HG02981 (cell line): ENCODE data around the gene YBX2.
"Not testable (repeated sequence)": the region's sequence is repeated elsewhere in the genome, so short reads cannot be mapped to it uniquely, and the experiment has no call there.

Experiments
- ATAC-seq: cut with Tn5 transposase; IDR thresholded peaks from one replicate; pipeline ENCODE4 v1.9.1; 2021; ENCODE audit warnings: mild to moderate bottlenecking, moderate library complexity; ENCODE audit not compliant: unreplicated experiment

YBX2 gene

DNA sequence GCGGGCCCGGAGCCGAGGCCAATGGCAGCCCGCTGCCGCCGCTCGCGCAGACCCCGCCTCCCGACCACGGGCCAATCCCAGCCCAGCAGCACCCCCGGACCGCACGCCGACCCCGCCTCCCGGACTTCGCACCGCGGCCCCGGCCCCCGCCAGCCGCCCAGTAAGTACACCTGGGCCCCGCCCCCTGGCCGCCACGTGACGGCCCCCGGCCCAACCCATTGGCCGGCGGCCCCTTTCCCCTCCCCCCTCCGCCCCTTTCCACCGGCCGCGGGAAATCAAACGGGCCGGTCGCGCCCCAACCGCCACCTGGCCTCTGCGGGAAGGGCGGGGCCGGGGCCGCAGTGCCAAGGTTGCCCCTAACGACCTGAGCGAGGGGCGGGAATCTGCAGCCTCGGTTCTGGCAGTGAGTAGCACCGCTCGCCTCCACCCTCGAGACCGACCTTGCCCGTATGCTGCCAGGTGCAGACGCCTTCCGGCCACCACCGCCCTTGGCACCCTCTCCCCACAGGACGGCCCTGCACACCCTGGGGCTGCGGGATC is at the start of gene YBX2:
Gene YBX2, minus strand, starts transcription at position 26 of the 540 bp plus-strand sequence. CDS start 139 bp downstream, outside the sequence.
- ATAC-seq: no peak

DNA sequence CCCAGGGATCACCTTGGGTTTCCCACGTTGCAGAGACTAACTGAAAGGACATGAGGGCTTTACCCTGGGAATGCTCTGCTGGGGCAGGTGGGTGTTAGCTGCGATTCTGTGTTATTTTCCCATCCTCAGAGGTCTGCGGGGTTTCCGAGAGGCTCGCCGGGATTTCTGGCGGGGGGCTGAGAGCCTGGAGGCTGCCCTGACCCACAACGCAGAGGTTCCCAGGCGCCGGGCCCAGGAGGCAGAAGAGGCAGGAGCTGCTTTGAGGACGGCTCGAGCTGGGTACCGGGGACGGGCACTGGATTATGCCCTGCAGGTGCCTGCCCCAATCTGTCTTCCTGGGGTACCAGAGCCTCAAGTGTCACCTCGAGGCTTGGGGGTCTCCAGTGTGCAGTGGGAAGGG is 48.8 kb upstream of the YBX2 start:
- ATAC-seq: no peak

DNA sequence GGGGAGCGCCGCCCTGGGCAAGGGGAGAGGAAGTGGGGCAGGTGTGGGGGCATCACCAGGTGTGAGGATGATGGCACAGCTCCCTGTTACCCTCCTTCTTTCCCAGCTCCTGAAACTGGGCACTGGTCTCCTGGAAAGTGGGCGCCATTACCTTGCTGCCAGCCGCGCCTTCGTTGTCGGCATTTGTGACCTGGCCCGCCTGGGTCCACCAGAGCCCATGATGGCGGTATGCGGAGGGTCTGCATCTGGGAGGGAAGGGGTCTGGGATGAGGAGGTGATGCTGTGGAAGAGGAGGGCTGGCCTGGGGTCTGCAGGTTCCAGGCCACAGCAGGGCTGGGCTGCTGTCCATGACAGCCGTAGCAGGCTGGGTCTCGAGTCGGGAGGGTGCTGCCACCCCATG is 47.4 kb upstream of the YBX2 start:
- no peak for ATAC-seq

DNA sequence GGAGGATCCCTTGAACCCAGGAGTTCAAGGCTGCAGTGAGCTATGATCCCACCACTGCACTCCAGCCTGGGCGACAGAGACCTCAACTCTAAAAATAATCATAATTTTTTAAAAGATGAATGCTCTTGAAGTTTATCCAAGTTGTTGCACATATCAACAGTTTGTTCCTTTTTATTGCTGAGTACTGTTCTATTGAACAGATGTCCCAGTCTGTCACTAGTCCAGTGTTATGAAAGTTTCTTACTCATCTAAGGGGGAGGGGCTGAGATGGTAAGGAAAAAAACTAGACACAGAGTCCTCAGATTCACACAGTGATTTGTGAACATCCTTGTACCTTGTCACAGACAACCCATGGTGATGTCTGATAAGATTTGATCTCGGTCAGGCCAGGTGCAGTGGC is 45.7 kb upstream of the YBX2 start:
- no peak for ATAC-seq

DNA sequence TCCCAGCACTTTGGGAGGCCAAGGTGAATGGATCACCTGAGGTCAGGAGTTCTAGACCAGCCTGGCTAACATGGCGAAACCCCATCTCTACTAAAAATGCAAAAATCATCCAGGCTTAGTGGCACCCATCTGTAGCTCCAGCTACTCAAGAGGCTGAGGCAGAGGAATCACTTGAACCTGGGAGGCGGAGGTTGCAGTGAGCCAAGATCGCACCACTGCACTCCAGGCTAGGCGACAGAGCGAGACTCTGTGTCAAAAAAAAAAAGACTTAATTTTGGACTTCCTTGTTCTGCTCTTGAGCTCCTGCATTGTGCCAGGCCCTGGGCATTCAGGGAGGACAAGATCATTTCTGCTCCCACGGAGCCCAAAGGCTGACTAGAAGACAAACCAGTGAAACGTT is 43.2 kb upstream of the YBX2 start:
- ATAC-seq: not testable (repeated sequence)

DNA sequence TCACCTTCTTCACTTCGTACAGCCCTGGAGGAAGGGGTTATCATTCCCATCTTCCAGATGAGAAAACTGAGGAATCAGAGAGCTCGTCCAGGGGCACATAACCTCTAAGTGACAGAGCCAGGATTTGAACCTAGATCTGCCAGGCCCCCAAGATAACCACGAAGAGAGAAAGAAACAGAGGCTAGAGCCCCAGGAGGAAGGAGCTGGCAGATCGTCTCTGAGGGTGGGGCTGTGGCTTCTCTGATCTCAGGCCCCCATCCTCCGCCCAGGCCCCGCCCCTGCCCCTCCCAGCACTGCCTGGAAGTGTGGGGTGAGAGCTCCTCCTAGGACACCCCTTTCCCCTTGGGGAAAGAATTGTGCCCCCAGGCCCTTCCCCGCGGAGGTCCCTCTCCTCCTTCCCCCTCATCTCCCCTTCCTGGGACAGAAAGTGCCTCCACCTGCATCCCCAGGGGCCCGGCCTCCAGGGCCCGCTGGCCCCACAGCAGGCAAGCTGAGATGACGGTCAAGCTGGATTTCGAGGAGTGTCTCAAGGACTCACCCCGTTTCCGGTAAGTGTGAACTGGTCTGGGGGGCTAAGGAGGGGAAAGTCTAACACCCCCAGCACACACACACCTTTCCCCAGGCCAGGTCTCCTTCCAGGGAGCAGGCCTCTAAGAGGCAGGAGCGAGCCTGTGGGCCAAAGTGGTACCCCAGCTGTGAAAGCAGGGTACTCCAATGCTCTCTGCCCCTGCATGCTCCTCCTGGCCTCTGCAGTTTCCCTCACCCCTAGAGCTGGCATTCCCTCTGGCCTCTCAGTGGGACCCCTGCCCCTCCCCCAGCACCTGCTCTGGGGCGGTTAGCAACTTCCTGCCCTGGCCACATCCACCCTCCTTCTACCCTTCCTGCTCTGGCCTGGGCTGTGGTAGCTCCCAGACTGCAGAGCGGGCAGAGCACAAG is 42.1 kb upstream of the YBX2 start, which contains the start of gene ACAP1:
Gene ACAP1, plus strand, starts transcription at position 290 of the 936 bp plus-strand sequence. Its CDS starts 206 bp downstream, at position 496.
- ATAC-seq: peak; percentile 55

DNA sequence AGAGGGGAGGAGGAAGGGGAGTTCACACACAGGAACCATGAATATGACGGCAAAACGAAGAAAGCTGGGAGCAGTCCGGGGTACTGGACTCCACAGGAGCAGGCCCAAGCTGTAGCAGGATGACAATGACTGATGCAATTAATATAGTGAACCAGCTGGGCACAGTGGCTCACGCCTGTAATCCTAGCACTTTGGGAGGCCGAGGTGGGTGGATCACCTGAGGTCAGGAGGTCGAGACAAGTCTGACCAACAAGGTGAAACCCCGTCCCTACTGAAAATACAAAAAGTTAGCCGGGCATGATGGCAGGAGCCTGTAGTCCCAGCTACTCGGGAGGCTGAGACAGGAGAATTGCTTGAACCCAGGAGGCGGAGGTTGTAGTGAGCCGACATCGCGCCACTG is 41.3 kb upstream of the YBX2 start:
- not testable (repeated sequence) for ATAC-seq

DNA sequence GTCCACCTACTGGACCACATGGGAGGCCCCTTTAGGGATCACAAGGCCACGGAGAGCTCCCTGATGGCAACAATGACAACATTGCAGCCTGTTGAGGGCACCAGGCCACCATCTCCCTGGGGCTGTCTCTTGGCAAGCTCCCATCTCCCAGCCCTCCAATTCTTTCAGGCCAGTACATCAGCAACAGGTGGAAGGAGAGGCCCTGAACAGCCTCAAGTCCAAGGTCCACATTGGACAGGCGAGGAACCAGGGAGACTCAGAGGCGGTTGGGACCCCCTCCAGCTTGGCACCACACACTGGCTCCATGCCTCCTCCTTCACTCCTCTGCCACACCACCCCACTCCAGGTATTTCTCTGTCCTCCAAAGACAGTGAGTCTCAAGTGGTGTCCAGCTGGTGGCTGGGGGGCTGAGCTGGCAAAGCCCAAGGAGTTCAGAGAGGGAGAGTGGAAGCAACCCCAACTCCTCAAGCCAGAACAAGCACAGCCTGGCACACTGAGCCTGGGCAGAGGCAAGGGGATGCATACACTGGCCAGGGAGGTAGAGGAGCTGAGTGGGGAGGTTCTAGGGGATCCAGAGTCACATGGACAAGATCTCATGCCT is 40.6 kb upstream of the YBX2 start:
- ATAC-seq: no peak

DNA sequence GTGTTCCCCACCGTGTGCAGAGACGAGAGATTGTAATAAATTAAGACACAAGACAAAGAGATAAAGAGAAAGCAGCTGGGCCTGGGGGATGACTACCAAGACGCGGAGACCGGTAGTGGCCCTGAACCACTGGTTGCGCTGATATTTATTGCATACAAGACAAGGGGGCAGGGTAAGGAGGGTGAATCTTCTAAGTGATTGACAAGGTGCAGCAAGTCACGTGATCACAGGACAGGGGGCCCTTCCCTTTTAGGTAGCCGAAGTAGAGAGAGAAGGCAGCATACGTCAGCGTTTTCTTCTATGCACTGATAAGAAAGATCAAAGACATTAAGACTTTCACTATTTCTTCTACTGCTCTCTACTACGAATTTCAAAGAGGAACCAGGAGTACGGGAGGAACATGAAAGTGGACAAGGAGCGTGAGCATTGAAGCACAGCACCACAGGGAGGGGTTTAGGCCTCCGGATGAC is 38.2 kb upstream of the YBX2 start:
- ATAC-seq: not testable (repeated sequence)

DNA sequence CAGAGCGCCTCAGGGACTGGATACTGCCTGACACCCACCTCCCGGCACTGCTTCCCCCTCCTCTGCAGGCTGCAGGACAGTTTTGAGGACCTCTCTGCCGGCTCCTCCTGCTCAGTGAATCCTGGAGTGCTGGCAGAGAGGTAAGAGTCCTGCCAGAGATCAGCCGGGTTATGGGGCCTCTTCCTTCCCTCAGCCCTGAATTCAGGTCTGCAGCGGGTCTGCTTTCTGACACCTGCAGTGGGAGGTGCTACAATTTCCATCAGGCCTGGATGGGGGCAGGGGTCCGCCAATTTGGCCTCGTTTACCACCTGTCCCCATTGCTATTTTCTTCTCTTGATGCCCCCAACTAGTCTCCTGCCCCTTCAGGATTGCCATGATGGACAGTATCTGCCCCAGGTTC is 37.7 kb upstream of the YBX2 start:
- no peak for ATAC-seq

DNA sequence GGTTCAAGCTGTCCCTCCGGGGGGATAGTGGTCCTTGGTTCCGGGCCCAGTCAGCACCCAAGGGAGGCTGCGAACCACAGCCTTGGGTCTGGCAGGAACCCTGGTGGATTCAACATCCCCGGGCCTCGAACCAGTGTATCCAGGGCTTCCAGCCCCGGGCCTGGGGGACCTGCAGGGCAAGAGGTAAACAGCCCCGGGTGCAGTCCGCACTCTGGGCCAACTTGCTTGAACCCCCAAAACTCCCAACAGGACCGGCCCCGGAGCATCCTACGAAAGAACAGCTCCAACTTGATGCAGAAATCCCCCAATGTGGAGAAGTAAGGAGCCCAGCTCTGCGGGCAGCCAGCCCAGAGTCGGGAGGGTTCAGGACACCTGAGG is 36.2 kb upstream of the YBX2 start:
- ATAC-seq: no peak

DNA sequence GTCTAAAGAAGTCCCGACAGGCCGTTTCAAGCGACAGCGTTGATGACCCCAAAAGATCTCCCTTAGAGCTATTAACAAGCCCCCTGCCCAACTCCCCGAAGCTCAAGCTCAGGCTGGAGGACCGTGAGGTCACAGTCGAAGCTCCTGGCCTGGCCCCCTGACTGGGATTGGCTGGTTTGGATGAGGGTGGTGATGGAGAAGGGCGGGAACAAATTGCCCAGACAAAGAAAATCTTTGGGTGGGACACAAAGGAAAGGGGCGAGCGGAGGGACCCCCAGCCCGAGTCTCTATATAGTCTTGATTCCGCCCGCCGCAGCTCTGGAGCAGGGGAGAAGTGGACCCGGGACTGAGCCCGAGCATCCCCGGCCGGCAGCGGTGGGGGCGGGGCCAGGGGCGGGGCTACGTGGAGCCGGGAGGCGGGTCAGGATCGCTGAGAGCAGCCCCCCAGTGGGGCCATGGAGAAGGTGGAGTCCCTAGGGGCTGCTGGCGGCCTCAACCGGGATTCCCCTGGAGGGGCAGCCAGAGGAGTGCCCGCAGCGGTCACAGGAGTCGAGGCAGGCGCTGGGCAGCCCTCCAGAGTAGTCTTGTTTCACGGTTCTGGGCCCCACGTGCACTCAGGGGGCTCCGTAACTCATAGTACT is 35.7 kb upstream of the YBX2 start:
- peak; percentile 42 for ATAC-seq

DNA sequence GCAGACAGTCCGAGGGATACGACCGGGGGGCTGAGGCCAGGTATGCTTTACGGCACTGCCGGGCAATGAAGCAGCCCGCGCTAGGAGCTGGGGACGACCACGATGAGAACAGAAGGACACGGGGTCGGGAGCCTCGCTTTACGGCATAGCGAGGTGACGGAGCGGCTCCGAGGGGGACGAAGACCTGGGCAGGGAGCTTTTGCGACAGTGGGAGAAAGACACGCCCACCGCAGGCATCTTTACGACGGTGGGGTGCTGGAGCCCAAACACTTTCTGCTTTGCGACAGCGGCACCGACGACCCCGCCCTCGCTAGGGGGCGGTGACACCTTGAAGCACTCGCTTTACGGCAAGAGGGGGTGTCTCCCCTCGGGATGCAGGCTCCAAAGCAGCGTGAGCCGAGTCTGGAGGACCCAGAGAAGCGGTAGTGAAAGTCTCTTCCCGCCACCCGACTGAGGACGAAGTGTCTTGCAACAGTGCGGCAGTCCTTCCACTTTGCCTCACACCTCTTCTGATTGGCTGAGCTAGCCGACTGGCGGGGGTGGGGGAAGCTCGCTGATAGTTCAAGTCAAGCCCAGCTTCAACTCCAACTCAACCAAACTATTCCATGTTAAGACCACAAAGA is 35.0 kb upstream of the YBX2 start:
- ATAC-seq: peak; percentile 52

DNA sequence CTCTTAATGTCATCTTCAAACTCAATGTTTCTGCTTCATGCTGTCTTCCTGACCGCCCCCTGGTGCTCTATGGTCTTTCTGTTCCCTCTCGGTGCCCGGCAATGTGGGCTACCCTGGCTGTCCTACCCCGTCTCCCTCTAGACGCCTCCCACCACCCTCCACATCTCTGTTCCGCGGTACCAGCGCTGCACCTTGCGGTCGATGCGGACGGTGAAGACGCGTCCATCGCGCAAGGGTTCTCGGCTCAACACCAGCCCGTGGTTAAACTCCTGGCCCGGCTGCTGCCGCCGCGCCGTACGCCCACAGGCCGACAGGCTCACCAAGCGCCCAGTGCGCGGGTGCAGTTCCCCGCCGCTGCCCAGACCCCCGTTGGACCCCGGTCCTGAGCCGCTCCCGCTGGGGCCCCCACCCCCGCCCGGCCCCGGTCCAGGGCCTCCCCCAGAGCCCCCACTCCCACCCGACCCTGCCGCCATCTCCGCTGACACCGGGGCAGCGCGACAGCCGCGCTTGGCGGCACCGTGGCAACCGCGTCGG is 34.5 kb upstream of the YBX2 start, which contains the start of gene NEURL4:
Gene NEURL4, minus strand, starts transcription at position 496 of the 534 bp plus-strand sequence. Its CDS starts 23 bp downstream, at position 473.
- peak; percentile 17 for ATAC-seq

DNA sequence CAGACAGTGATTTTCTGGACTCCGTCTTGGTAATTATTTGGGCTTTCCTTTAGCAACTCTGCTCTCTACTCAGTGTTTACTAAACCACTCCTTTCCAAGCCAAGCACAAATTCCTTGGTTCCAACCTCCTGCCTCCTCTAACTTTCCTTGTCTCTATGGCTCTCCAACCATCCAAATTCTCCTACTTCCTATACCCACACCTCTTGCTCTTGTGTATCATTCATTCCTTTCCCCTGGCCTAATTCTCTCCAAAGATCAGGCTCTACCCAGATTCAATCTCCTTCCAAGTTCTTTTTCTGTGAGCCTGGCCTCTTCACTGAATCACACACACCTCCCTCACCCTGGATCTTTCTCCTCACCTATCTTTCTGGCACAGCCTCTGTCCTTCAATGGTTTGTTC is 33.6 kb upstream of the YBX2 start:
- no peak for ATAC-seq

DNA sequence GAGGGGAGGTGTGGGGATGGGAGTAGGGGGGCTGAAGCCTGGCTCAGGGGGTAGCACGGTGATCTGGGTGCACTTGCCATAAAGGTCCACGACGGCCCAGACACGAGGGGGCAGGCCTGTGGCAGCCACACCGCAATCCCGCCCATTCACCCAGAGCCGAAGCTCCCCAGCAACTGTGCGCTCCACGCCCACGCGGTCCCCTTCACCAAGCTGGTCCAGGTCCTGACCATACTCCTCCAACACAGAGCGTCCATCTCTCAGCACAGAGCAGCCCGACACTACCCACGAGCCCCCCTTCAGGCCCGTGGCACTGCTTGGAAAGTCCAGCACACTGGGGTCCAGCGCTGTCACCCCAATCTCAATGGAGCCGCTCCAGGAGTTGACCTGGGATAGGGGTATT is 33.1 kb upstream of the YBX2 start:
- no peak for ATAC-seq

DNA sequence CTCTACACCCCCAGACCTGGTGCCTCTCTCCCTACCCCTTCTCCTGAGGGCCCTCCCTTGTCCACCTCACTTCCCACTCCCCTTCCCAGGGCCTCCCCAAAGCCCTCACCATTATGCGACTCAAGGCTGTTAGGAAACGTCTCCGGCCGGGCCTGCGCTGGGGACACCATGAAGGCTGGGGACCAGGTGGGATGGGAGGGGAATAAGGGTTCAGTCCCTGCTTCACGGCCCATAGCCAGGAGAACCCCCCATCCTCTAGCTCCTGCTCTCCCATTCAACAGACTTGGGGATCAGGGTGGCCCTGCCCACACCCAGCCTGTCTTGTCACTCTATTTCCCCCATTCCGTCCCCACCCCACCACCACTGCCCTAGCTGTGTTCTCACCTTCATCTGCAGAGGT is 32.6 kb upstream of the YBX2 start:
- no peak for ATAC-seq

DNA sequence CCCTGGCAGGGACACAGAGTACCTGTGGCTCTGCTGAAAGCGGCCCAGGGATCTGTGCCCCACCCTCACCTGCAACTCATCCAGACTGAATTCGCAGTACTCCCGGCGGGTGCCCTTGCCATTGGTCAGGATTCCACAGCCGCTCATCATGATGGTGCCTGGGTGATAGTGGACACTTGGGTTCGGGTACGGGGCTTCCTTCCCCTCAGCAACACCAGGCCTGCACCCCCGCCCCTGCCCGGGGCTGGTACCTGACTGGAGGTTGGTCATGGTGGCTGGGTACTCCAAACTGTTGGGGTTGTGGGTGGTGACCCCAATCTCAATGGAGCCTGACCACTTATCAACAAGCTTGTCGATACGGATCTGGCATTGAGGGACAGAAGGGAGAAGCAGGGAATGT is 31.7 kb upstream of the YBX2 start:
- ATAC-seq: no peak

DNA sequence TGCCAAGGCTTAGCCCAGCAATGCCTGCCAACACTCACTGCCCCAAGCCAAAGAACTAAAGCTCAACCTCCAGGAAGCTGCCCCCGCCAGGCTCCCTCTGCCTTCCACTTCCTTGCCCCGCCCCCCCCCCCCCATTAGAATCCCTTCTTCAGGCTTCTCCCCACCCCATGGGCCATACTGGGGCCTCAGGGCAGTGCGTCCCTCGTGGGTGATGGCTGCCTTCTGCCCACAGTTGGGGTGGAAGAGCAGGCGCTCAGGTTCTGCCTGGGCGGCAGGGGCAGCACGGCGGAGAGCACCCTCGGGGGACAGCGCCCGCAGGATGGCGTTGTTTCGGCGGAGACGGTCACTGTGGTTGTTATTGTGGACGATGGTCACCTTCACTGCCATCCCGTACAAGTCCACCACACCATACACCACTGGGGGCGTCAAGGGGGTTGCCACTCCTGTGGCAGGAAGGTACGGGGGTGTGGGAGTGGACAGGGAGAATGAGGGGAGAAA is 30.6 kb upstream of the YBX2 start:
- ATAC-seq: no peak

DNA sequence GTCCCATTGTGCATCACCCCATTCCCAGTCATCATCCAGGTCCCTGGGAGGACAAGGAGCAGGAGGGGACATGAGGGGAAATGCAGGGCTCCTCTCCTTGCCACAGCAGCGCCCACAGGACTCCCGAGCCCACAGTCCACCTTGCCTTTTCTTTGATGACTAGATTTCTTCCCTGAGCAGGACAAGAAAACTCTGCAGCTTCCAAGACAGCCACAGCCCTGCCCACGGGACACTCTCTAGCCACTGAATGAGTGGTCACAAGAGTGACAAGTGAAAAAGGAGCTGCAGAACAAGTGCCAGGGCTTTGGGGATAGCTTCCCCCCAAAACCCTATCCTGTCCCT is 30.0 kb upstream of the YBX2 start:
- ATAC-seq: no peak
